ENCODE measurements around the gene GH1.
A peak's percentile ranks its signal among the peaks of the same experiment; 100 is the strongest.
"Not testable (repeated sequence)": the region's sequence is repeated elsewhere in the genome, so short reads cannot be mapped to it uniquely, and the experiment has no call there.

Gene GH1

DNA sequence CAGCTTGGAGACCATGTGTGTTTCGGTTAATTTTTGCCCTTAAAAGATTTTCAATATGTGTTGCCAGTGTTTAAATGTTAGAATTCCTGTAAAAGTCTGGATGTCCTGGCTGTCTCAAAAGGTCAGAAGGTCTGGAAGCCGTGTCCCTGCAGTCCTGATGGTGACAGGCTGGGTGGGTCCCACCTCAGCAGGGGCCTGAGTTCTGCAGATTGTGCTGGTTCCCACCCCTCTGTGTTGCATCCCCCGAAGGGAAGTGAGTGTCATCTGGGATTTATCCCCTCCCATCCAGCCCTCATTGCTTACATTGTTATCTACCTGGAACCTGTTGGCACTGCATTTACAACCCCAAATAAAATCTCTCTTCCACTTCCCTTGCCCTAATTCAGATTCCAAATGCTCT is 24.6 kb downstream of the GH1 start:
- not testable (repeated sequence) for DNase-seq

DNA sequence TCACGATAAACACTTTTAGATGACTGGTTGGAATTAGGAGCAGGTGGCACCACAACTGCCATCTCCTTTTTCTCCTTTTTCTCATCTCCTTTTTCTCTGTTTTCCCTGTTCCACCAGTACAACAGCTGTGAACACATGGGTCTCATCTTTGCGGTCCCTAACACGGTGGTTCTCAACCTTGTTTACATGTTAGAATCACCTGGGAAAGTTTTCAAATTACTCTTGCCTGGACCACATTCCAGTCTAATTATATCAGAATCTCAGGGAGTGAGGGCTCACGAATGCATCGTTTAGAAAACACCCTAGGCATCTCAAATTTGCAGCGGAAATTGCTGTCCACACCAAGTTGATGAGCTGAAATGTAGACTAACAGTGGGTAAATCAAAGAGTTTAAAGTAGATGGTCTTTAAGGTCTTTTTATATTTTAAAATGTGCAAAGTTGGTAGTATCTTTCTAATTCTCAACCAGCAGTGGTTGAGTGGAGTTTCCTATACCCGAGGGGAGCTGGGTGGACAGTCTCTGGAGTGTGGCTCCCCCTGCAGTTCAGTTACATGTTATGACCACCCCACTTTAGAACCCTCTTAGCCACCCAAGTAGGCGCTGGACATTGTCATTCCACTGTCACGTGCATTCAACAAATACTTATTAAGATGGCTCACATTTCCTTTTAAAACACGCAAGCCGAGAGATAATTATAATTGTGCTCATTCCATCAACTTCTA is 26.2 kb downstream of the GH1 start:
- not testable (repeated sequence) for DNase-seq

- DNase-seq: not testable (repeated sequence)
Measured at GRCh38 chr17:63889026-63889848, 29.4 kb downstream of the GH1 start.

GRCh38 chr17:63885119-63885518 is 33.5 kb downstream of the GH1 start:
- DNase-seq: not testable (repeated sequence)

- DNase-seq: not testable (repeated sequence)
Measured at GRCh38 chr17:63882626-63883126, 36.0 kb downstream of the GH1 start.

GRCh38 chr17:63881935-63882601 is 36.6 kb downstream of the GH1 start, which contains the start of gene GH2:
Gene GH2 (minus strand): TSS chr17:63881944. CDS start chr17:63881801, 143 bp downstream.
- DNase-seq: peak; percentile 29 to 39 (median 37)

DNA sequence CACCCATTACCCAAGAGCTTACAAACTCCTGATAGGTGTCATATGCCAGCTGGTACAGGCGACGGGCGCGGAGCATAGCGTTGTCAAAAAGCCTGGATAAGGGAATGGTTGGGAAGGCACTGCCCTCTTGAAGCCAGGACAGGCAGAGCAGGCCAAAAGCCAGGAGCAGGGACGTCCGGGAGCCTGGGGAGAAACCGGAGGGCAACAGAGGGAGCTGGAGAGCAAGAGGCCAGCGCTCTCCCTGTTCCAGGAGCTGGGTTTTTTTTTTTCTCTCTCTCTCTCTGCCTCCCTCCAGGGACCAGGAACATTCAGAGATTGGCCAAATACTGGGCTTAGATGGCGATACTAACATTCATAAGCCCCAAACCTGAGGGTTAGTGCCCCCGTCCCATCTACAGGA is 37.3 kb downstream of the GH1 start:
- not testable (repeated sequence) for DNase-seq

- no peak for DNase-seq
Measured at GRCh38 chr17:63880706-63881105, 37.9 kb downstream of the GH1 start.

- DNase-seq: not testable (repeated sequence)
Measured at GRCh38 chr17:63878413-63878812, 40.2 kb downstream of the GH1 start.

GRCh38 chr17:63874693-63875092 is 43.9 kb downstream of the GH1 start:
- not testable (repeated sequence) for DNase-seq

DNA sequence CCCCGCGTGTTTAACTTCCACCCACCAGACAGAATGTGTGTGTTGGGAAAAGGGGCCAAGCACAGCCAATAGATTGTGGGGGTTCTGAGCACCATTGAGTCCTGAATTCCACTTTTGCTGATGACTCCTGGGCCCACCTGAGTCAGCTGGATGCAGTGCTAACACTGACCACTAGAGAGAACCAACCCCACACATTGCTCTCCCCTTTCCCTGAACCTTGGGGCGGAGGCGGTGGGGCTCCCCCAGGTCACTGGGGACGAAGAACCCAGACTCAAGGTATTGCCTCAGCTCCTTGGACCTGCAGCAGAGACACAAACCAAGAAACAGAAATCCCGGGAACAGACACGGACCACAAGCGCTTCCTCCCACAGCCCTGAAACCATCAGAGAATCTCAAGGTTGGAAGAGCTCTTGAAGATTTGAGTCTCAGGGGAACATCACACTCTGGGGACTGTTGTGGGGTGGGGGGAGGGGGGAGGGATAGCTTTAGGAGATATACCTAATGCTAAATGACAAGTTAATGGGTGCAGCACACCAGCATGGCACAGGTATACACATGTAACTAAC is 44.5 kb downstream of the GH1 start:
- not testable (repeated sequence) for DNase-seq

GRCh38 chr17:63873577-63873976 is 45.1 kb downstream of the GH1 start, which contains the start of gene CSH2:
Gene CSH2 (minus strand): TSS chr17:63873677. CDS start chr17:63873614, 63 bp downstream.
- not testable (repeated sequence) for DNase-seq

- DNase-seq: not testable (repeated sequence)
Measured at GRCh38 chr17:63871646-63872365, 46.8 kb downstream of the GH1 start.

DNA sequence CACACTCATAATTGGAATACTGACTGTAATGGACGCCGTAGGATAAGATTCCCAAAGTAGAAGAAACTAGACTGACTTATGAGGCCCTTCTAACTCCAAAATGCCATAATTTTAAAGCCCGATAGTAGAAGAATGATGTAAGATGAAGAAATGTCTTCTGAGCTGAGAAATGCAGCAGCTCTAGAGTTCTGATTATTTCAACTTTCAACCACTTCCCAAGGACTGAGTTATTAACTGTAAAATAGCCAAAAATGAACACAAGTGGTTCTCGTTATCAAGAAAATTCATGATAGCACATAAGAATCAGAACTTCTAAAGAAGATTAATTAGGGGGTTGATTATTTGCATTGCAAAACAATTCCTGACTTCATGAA is 48.4 kb downstream of the GH1 start:
- not testable (repeated sequence) for DNase-seq

- not testable (repeated sequence) for DNase-seq
Measured at GRCh38 chr17:63869491-63870291, 48.9 kb downstream of the GH1 start.

All from activated CD4-positive, CD25-positive, alpha-beta regulatory T cell (primary cell).